Activated naive CD4-positive, alpha-beta T cell treated with anti-CD3 and anti-CD28 coated beads, Interleukin-2, amount 50 U/mL, for 72 hours (primary cell): ENCODE measurements around the gene STX7. TPM values are rescaled to one million over a fixed set of nuclear protein-coding genes. Genes with fewer than 3 reads are reported as not detected.
"Not testable (repeated sequence)": the region's sequence is repeated elsewhere in the genome, so short reads cannot be mapped to it uniquely, and the experiment has no call there.

Experiments
- ATAC-seq, 2 donors: fragments of 150-1000 bp; cut with Tn5 transposase; 2 replicates each; pipeline ENCODE4 v1.10.0; 2021; ENCODE audit warnings: mild to moderate bottlenecking in 2 of 2, moderate library complexity in 2 of 2
- DNase-seq, 2 donors: peaks; one replicate each; pipeline ENCODE4 v3.0.0; 2021 to 2022; ENCODE audit warnings: low spot score in 2 of 2
- H3K27ac Mint-ChIP-seq, 2 donors: one replicate each; pipeline ENCODE4 v1.8.0; 2022; ENCODE audit warnings: mild to moderate bottlenecking in 2 of 2, mixed read lengths in 2 of 2
- H3K36me3 Mint-ChIP-seq, 2 donors: one replicate each; pipeline ENCODE4 v1.8.0; 2022; ENCODE audit warnings: mixed read lengths in 2 of 2
- H3K9me3 Mint-ChIP-seq, 2 donors: one replicate each; pipeline ENCODE4 v1.8.0; 2022; ENCODE audit warnings: mixed read lengths in 2 of 2
- total RNA-seq, 2 donors: library from RNA; stranded (reverse); gene quantifications; one replicate each; pipeline ENCODE4 v1.2.3, GENCODE V29; 2022

STX7 gene
- 10 to 100 TPM; 15.2 to 20.3 TPM for total RNA-seq

DNA sequence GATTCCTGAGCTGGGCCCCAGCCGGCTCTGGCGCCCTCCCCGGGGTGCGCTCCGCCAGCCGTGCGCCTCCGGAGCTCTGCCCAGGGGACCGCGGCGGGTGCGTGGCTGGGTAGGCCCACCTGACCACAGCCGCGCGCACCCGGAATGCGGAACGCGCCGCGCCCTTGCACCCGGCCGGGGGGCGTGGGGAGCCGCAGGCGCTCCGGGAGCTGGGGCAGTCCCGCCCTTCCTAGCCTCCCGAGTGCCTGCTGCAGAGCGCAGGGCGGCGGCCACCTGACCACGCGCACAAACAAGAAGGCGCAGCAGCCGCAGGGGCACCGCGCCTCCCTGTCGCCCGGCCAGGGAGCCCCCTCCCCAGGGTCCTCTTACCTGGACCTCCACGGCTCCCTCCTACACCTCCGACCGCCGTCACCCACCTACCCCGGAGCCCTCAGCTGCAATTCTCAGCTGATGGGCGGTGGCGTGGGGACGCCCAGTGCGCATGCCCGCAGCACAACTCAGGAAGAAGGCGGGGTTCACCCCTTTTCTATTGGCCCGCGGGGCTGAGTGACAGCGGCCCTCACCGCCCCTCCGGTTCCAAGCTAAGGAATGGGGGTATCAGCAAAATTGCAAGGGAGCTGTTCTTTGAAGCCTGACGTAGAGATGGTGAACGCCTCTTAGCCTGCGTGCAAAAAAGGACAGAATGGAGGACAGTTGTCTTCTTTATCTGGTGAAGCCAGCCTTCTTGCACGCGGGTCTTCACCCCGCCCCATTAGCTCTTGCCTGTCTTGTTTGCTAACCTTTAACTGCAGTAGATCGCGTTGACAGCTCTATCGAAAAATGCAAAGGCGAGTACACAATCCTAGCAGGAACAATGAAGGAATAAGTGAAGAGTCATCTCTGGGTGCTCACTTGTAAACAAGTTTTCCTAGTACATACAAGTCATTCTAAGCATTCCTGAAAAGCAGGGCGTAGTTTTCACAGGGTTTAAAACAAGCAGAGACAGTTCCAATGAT lies at the start of gene STX7:
STX7 (minus strand) TSS at position 479 of the 995 bp plus-strand sequence. CDS start 9,586 bp downstream, outside the sequence.
- H3K9me3 Mint-ChIP-seq = no peaks in the 10 kb centered on the region
- peak within 1 kb of the TSS; percentile 83 to 87 for H3K27ac Mint-ChIP-seq
- peaks cover 1 to 6% of the 10 kb centered on the region in 2 donors for H3K36me3 Mint-ChIP-seq
- peak; percentile 96 for ATAC-seq
- DNase-seq = peak; percentile 80 to 88

GRCh38 chr6:132560087-132560486 lies 47.2 kb upstream of the STX7 start:
- not testable (repeated sequence) for ATAC-seq, H3K9me3 Mint-ChIP-seq, DNase-seq, H3K27ac Mint-ChIP-seq, H3K36me3 Mint-ChIP-seq

- Mint-ChIP-seq H3K36me3 (no peaks in the 10 kb centered on the region), H3K27ac (no peak within 1 kb of the TSS), H3K9me3 (no peaks in the 10 kb centered on the region)
- no peak for ATAC-seq
- no peak for DNase-seq
Measured at GRCh38 chr6:132552372-132552771, 39.5 kb upstream of the STX7 start, which contains the start of gene TAAR8. Gene TAAR8 (plus strand): TSS chr6:132552672. CDS start chr6:132552693, 21 bp downstream.

- no peak for ATAC-seq
- Mint-ChIP-seq H3K27ac (no peak overlapping the region), H3K36me3 (no peaks in the 10 kb centered on the region), H3K9me3 (no peaks in the 10 kb centered on the region)
- no peak for DNase-seq
Measured at GRCh38 chr6:132551214-132551613, 38.3 kb upstream of the STX7 start.

DNA sequence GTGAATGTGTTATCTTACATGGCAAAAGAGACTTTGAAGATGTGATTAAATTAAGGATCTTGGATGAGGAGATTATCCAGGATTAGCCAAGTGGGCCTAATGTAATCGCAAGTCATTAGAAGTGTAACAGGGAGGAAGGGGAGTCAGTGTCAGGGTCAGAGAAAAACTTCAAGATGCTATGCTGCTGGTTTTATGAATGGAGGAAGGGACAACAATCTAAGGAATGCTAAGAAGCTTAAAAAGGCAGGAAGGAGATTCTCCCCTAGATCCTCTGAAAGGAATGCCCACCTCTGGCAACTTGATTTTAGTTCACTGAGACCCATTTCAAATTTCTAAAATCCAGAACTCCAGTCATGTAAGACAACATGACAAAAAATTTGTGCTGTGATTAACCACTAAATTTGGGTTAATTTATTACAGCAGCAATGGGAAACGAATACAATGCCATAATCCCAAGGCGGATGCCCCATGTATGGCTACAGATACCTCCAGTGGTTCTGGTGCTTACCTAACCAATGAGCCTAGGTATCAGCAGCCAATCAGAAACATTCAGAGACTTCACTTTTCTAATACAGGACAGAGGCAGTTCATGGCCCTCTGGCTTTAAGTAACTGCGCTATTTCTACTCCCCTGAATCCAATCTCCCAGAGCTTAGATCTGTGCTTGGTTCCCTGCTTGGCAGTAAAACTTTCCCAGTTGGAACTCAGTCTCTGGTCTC lies 36.0 kb upstream of the STX7 start:
- DNase-seq (no peak), ATAC-seq (no peak)
- no peaks in the 10 kb centered on the region for H3K9me3 Mint-ChIP-seq
- no peaks in the 10 kb centered on the region for H3K36me3 Mint-ChIP-seq
- no peak overlapping the region for H3K27ac Mint-ChIP-seq

GRCh38 chr6:132544826-132545225 lies 31.9 kb upstream of the STX7 start:
- ATAC-seq (no peak), DNase-seq (no peak)
- H3K36me3 Mint-ChIP-seq = no peaks in the 10 kb centered on the region
- no peaks in the 10 kb centered on the region for H3K9me3 Mint-ChIP-seq
- H3K27ac Mint-ChIP-seq = no peak overlapping the region

- ATAC-seq = no peak
- H3K36me3 Mint-ChIP-seq = peaks cover 0 to 5% of the 10 kb centered on the region in 2 donors
Measured at GRCh38 chr6:132537977-132538376, 25.1 kb upstream of the STX7 start, which contains the start of gene TAAR9. Gene TAAR9 (plus strand): TSS chr6:132538277. CDS start chr6:132538290, 13 bp downstream.

GRCh38 chr6:132537145-132537544 lies 24.2 kb upstream of the STX7 start:
- no peak overlapping the region for H3K27ac Mint-ChIP-seq
- no peaks in the 10 kb centered on the region for H3K9me3 Mint-ChIP-seq
- no peak for DNase-seq
- H3K36me3 Mint-ChIP-seq = peaks cover 0 to 5% of the 10 kb centered on the region in 2 donors
- no peak for ATAC-seq

More at GRCh38 chr6:132537977-132538376, 25.1 kb upstream of the STX7 start, which contains the start of gene TAAR9:
- no peaks in the 10 kb centered on the region for H3K9me3 Mint-ChIP-seq
- no peak within 1 kb of the TSS for H3K27ac Mint-ChIP-seq
- no peak for DNase-seq

GRCh38 chr6:132534546-132534945 lies 21.6 kb upstream of the STX7 start:
- DNase-seq, H3K9me3 Mint-ChIP-seq, H3K36me3 Mint-ChIP-seq, ATAC-seq, H3K27ac Mint-ChIP-seq: not testable (repeated sequence)

DNA sequence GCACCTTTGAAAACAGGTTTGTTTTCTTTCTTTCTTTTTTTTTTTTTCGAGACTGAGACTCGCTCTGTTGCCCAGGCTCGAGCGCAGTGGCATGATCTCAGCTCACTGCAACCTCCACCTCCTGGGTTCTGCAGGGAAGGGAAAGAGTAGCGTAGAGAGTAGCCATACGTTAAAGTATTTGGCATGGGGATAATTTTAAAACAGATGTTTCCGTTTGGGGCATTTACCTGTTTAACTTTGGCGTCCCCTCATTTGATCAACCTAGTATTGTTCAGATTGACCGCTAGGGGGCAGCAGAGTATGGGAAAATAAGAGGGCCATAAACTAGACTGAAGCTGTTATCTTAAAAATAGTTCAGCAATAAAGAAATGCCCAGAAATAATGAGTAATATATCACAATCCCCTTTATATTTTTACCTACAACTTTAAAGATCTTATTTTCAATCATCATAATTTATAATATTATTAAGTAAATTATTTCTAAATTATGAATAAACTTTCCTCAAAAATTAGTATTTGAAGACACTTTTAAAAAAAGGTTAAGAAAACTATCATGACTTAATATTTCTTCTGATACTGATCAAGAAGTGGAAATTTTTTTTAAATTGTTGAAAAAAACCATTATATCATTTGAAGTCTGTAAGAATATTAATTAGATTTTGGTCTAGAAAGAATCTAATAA lies 17.5 kb upstream of the STX7 start:
- H3K9me3 Mint-ChIP-seq = no peaks in the 10 kb centered on the region
- peaks cover 0 to 5% of the 10 kb centered on the region in 2 donors for H3K36me3 Mint-ChIP-seq
- H3K27ac Mint-ChIP-seq = no peak overlapping the region
- peak; percentile 71 to 74 for ATAC-seq
- DNase-seq = peak in 1 of 2 donors; percentile 73

- Mint-ChIP-seq H3K27ac (no peak overlapping the region), H3K36me3 (no peaks in the 10 kb centered on the region), H3K9me3 (no peaks in the 10 kb centered on the region)
- ATAC-seq (no peak), DNase-seq (no peak)
Measured at GRCh38 chr6:132527791-132528190, 14.9 kb upstream of the STX7 start.

- H3K9me3 Mint-ChIP-seq = no peaks in the 10 kb centered on the region
- H3K36me3 Mint-ChIP-seq = no peaks in the 10 kb centered on the region
- ATAC-seq = no peak
- H3K27ac Mint-ChIP-seq = no peak overlapping the region
- DNase-seq = no peak
Measured at GRCh38 chr6:132526461-132526860, 13.5 kb upstream of the STX7 start.

GRCh38 chr6:132525866-132526265 lies 12.9 kb upstream of the STX7 start:
- no peaks in the 10 kb centered on the region for H3K9me3 Mint-ChIP-seq
- no peak for ATAC-seq

GRCh38 chr6:132524646-132525045 lies 11.7 kb upstream of the STX7 start:
- no peak for ATAC-seq
- Mint-ChIP-seq H3K27ac (no peak overlapping the region), H3K9me3 (no peaks in the 10 kb centered on the region), H3K36me3 (no peaks in the 10 kb centered on the region)
- no peak for DNase-seq

More at GRCh38 chr6:132525866-132526265, 12.9 kb upstream of the STX7 start:
- no peak overlapping the region for H3K27ac Mint-ChIP-seq
- H3K36me3 Mint-ChIP-seq = no peaks in the 10 kb centered on the region
- no peak for DNase-seq

- no peak for ATAC-seq
- Mint-ChIP-seq H3K36me3 (no peaks in the 10 kb centered on the region), H3K9me3 (no peaks in the 10 kb centered on the region)
Measured at GRCh38 chr6:132520953-132521352, 8.0 kb upstream of the STX7 start.

DNA sequence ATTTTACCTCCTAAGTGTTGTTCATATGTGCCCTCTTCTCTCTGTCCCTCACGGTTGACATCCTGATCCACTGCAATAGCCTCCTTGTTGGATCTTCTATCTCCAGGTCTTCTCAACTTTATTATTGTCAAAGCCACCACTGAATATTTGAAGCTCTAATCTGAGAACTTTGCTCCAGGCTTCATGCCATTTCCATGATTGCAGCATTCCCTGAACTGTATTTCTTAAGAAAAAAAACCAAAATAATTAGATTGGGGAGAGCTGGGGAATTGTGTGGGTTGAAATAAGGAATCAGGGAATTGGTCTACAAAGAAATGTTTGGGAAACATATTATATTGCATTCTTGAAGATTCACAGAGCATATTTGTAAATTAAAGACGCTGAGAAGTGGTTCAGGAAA lies 2.5 kb upstream of the STX7 start:
- Mint-ChIP-seq H3K36me3 (no peaks in the 10 kb centered on the region), H3K27ac (no peak overlapping the region)
- no peak for ATAC-seq

More at GRCh38 chr6:132520953-132521352, 8.0 kb upstream of the STX7 start:
- no peak overlapping the region for H3K27ac Mint-ChIP-seq
- no peak for DNase-seq

More for the DNA sequence above, 2.5 kb upstream of the STX7 start:
- H3K9me3 Mint-ChIP-seq = no peaks in the 10 kb centered on the region
- DNase-seq = no peak
